Lower leg skin (tissue), 3 donors: ENCODE measurements around the gene WDR89.

Experiments used
- POLR2A ChIP-seq, 2 donors: fragments of 450-650 bp; IDR thresholded peaks; one replicate each; pipeline ENCODE4 v1.6.1; 2016 to 2017; ENCODE audit warnings: antibody characterized with exemption in 2 of 2, mild to moderate bottlenecking in 1 of 2, moderate library complexity in 1 of 2
- TF ChIP-seq, protein P1 (sequence below), 3 donors: fragments of 450-650 bp; IDR thresholded peaks; one replicate each; pipeline ENCODE4 v1.5.1; 2016; ENCODE audit warnings: antibody characterized with exemption in 3 of 3, mild to moderate bottlenecking in 3 of 3, moderate library complexity in 2 of 3

DNA sequence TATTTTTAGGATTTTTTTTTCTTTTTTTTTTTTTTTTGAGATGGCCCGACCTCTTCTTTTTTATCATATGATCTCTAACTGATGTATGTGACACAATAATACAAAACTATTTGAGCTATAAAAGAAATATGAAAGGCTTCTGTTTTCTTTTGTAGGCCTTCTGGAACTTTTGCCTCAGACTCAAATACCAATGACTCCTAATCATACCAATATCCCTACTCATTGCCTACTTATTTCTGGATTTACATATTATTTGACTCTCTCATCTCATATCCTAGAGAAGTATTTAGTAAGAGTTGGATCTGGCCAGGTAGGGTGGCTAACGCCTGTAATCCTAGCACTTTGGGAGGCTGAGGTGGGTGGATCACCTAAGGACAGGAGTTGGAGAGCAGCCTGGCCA lies 12.7 kb upstream of the WDR89 start:
- TF ChIP-seq, protein P1, sequence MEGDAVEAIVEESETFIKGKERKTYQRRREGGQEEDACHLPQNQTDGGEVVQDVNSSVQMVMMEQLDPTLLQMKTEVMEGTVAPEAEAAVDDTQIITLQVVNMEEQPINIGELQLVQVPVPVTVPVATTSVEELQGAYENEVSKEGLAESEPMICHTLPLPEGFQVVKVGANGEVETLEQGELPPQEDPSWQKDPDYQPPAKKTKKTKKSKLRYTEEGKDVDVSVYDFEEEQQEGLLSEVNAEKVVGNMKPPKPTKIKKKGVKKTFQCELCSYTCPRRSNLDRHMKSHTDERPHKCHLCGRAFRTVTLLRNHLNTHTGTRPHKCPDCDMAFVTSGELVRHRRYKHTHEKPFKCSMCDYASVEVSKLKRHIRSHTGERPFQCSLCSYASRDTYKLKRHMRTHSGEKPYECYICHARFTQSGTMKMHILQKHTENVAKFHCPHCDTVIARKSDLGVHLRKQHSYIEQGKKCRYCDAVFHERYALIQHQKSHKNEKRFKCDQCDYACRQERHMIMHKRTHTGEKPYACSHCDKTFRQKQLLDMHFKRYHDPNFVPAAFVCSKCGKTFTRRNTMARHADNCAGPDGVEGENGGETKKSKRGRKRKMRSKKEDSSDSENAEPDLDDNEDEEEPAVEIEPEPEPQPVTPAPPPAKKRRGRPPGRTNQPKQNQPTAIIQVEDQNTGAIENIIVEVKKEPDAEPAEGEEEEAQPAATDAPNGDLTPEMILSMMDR (IDR thresholded peaks at IDR 0.05) = no peak
- TF ChIP-seq POLR2A (IDR thresholded peaks at IDR 0.05) = no peak
